ENCODE data around the gene NT5E. TPM values are rescaled to one million over a fixed set of nuclear protein-coding genes. Genes with fewer than 3 reads are reported as not detected.

The NT5E gene
- polyA plus RNA-seq, 1 of the 3 experiments (the other 2 are of a cell fraction), result 443 TPM

- no peak for TF ChIP-seq NRF1 (IDR thresholded peaks at IDR 0.05; ENCODE audit: low read depth, low read length)
- 0 out of 2 replicates have a peak, but pooled peaks have one; percentile 14 for TF ChIP-seq TAF1 (IDR thresholded peaks at IDR 0.05; ENCODE audit: borderline replicate concordance, low read depth, low read length)
- peak; percentile 59; the same call in 1 of the 2 replicates for TF ChIP-seq SIN3A (IDR thresholded peaks at IDR 0.05; ENCODE audit: borderline replicate concordance, low read depth, low read length)
- TF ChIP-seq MEF2A (IDR thresholded peaks at IDR 0.05; ENCODE audit: borderline replicate concordance, low read depth), result 0 out of 2 replicates have a peak, but pooled peaks have one; percentile 59
Measured at GRCh38 chr6:85459224-85459901, 9.5 kb downstream of the NT5E start (continued).

DNA sequence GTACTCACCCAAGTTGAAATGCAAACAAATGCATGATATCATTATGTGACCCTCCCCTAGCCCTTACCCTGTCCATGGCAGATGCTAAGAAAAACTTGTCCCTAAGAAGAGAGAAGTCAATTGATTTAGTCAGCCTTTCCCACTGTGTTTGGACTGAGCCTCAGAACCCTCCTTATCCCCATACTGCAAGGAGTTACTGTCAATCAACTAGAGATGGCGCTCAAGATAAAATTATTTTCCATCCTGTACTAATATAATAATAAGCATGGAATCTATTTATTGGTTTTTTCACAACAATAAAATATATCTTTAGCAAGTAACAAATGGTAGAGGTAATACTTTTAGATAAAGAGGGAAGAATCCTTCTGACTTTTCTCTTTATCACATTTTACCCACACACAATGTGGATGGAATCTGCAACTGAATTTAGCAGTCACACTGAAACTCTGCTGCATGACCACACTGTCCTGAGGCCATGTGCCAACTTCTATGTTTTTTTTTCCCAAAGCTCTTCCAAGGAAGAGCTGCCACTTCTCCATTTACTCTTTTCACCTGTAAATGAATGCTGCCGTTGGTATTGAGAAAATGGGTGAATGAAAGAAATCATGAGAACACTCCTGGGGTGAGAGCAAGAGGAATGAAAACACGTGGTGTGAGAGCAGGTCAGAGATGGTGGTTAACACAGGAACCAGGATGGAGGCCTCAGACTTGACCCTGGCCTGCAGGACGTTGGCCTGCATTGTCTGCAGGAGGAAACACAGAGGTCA lies 10.5 kb downstream of the NT5E start:
- Histone ChIP-seq H3K9me3 (no peaks in the 10 kb centered on the region), H3K9me2 (no peaks in the 10 kb centered on the region), H3K4me1 (ENCODE audit: control insufficient read depth in 1 of 2, insufficient read depth in 2 of 2, low read depth in 1 of 2, low read length in 1 of 2) (peaks cover 11 to 85% of the 10 kb centered on the region in 2 experiments), H2AFZ (ENCODE audit: low read depth) (no peak overlapping the region), H3K27me3 (ENCODE audit: insufficient read depth) (no peaks in the 10 kb centered on the region), H3K27ac (ENCODE audit: low read depth in 2 of 2, low read length in 1 of 2) (peak overlapping the region; percentile 88 to 100), H3K9ac (peak overlapping the region; percentile 92), H3K4me2 (peak overlapping the region; percentile 63), H3K36me3 (replicated peaks in 1 of 2; ENCODE audit: control insufficient read depth in 1 of 2, insufficient read depth in 2 of 2, low read length in 1 of 2) (peaks cover 7 to 10% of the 10 kb centered on the region in 2 experiments), H3K4me3 (ENCODE audit: low read depth in 2 of 2, low read length in 1 of 2) (no peak overlapping the region), H3K79me2 (ENCODE audit: insufficient read depth) (peaks cover 79% of the 10 kb centered on the region), H4K20me1 (ENCODE audit: insufficient read depth) (no peaks in the 10 kb centered on the region), H3F3A (replicated peaks; ENCODE audit: insufficient read depth) (peaks cover 93% of the 10 kb centered on the region)
- ChIA-PET CTCF (no interaction called here), POLR2A (no interaction called here)
- no peak for DNase-seq
- WGBS (ENCODE audit: low lambda C conversion rate), result 51% methylated on average over 4 of the region's 4 CpGs
- TF ChIP-seq ELF1 (IDR thresholded peaks at IDR 0.05) (no peak), YY1 (IDR thresholded peaks at IDR 0.05; ENCODE audit: low read depth) (no peak)
- TF ChIP-seq, protein P1, sequence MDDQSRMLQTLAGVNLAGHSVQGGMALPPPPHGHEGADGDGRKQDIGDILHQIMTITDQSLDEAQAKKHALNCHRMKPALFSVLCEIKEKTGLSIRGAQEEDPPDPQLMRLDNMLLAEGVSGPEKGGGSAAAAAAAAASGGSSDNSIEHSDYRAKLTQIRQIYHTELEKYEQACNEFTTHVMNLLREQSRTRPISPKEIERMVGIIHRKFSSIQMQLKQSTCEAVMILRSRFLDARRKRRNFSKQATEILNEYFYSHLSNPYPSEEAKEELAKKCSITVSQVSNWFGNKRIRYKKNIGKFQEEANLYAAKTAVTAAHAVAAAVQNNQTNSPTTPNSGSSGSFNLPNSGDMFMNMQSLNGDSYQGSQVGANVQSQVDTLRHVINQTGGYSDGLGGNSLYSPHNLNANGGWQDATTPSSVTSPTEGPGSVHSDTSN (IDR thresholded peaks at IDR 0.05), result peak; percentile 24; the same call in 1 of the 2 replicates
- TF ChIP-seq, protein P2, sequence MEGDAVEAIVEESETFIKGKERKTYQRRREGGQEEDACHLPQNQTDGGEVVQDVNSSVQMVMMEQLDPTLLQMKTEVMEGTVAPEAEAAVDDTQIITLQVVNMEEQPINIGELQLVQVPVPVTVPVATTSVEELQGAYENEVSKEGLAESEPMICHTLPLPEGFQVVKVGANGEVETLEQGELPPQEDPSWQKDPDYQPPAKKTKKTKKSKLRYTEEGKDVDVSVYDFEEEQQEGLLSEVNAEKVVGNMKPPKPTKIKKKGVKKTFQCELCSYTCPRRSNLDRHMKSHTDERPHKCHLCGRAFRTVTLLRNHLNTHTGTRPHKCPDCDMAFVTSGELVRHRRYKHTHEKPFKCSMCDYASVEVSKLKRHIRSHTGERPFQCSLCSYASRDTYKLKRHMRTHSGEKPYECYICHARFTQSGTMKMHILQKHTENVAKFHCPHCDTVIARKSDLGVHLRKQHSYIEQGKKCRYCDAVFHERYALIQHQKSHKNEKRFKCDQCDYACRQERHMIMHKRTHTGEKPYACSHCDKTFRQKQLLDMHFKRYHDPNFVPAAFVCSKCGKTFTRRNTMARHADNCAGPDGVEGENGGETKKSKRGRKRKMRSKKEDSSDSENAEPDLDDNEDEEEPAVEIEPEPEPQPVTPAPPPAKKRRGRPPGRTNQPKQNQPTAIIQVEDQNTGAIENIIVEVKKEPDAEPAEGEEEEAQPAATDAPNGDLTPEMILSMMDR (IDR thresholded peaks at IDR 0.05), result peak; percentile 33; the same call in 1 of the 2 replicates
